Adipocyte (in vitro differentiated cells): ENCODE measurements around the gene HBB.

Source experiments
- DNase-seq: peaks from one replicate; pipeline ENCODE4 v3.0.0-alpha.2; 2015; ENCODE audit warnings: low read depth
- H3K27me3 ChIP-seq: replicated peaks from 2 replicates; pipeline ENCODE4 v1.7.0; 2013; ENCODE audit warnings: mild to moderate bottlenecking, low read length, moderate library complexity; ENCODE audit not compliant: control insufficient read depth, insufficient read depth
- H3K36me3 ChIP-seq: 2 replicates; pipeline ENCODE4 v1.7.0; 2013; ENCODE audit warnings: low read length, mild to moderate bottlenecking, moderate library complexity; ENCODE audit not compliant: control insufficient read depth, insufficient read depth, severe bottlenecking
- H3K4me1 ChIP-seq: 2 replicates; pipeline ENCODE4 v1.7.0; 2013; ENCODE audit warnings: mild to moderate bottlenecking, low read length, moderate library complexity; ENCODE audit not compliant: control insufficient read depth, insufficient read depth
- H3K4me3 ChIP-seq: 2 replicates; pipeline ENCODE4 v1.7.0; 2013; ENCODE audit warnings: mild to moderate bottlenecking, low read length, moderate library complexity
- H3K9ac ChIP-seq: 2 replicates; pipeline ENCODE4 v1.7.0; 2013; ENCODE audit warnings: mild to moderate bottlenecking, low read length, moderate library complexity
- H3K9me3 ChIP-seq: 2 replicates; pipeline ENCODE4 v1.7.0; 2013; ENCODE audit warnings: mild to moderate bottlenecking, low read length, moderate library complexity; ENCODE audit not compliant: control insufficient read depth

HBB gene

DNA sequence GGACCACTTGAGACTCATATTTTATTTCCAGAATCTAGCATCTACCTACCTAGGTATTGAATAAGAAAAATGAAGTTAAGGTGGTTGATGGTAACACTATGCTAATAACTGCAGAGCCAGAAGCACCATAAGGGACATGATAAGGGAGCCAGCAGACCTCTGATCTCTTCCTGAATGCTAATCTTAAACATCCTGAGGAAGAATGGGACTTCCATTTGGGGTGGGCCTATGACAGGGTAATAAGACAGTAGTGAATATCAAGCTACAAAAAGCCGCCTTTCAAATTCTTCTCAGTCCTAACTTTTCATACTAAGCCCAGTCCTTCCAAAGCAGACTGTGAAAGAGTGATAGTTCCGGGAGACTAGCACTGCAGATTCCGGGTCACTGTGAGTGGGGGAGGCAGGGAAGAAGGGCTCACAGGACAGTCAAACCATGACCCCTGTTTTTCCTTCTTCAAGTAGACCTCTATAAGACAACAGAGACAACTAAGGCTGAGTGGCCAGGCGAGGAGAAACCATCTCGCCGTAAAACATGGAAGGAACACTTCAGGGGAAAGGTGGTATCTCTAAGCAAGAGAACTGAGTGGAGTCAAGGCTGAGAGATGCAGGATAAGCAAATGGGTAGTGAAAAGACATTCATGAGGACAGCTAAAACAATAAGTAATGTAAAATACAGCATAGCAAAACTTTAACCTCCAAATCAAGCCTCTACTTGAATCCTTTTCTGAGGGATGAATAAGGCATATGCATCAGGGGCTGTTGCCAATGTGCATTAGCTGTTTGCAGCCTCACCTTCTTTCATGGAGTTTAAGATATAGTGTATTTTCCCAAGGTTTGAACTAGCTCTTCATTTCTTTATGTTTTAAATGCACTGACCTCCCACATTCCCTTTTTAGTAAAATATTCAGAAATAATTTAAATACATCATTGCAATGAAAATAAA lies 2.1 kb downstream of the HBB start:
- Histone ChIP-seq H3K9me3 (no peaks in the 10 kb centered on the region), H3K36me3 (no peaks in the 10 kb centered on the region), H3K9ac (no peak overlapping the region), H3K4me3 (no peak overlapping the region), H3K4me1 (no peaks in the 10 kb centered on the region), H3K27me3 (no peaks in the 10 kb centered on the region)
- no peak for DNase-seq

DNA sequence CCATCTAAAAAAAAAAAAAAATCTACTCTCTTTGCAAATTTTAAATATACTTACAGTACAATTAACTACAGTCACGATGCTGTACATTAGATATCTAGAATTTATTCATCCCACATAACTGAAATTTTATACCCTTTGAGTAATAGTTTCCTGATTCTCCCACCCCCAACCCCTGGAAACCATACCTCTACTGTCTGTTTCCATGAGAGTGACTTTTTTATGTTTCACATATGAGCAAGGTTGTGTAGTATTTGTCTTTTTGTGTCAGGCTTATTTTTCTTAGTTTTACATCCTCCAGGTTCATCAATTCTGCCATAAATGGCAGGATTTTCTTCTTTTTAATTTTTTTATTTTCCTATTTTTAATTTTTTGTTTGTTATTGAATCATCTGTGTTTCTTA lies 3.2 kb downstream of the HBB start:
- DNase-seq, result no peak
- H3K4me3 ChIP-seq, result no peak overlapping the region
- no peaks in the 10 kb centered on the region for H3K4me1 ChIP-seq
- H3K27me3 ChIP-seq, result no peaks in the 10 kb centered on the region
- H3K9me3 ChIP-seq, result no peaks in the 10 kb centered on the region
- H3K36me3 ChIP-seq, result no peaks in the 10 kb centered on the region
- H3K9ac ChIP-seq, result no peak overlapping the region

DNA sequence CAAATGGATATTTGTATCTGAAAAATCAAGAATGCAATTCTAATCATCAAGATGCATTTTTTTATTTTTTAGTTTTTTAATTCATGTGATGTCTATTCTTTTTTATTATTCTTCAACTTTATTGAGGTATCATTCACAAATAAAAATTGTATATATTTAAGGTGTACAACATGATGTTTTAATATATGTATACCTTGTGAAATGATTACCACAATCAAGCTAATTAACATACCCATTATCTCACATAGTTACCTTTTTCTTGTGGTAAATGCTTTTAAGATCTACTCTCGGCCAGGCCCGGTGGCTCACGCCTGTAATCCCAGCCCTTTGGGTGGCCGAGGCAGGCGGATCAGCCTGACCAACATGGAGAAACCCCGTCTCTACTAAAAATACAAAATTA lies 3.7 kb downstream of the HBB start:
- no peak for DNase-seq
- Histone ChIP-seq H3K27me3 (no peaks in the 10 kb centered on the region), H3K36me3 (no peaks in the 10 kb centered on the region), H3K9me3 (no peaks in the 10 kb centered on the region), H3K4me3 (no peak overlapping the region), H3K9ac (no peak overlapping the region), H3K4me1 (no peaks in the 10 kb centered on the region)

DNA sequence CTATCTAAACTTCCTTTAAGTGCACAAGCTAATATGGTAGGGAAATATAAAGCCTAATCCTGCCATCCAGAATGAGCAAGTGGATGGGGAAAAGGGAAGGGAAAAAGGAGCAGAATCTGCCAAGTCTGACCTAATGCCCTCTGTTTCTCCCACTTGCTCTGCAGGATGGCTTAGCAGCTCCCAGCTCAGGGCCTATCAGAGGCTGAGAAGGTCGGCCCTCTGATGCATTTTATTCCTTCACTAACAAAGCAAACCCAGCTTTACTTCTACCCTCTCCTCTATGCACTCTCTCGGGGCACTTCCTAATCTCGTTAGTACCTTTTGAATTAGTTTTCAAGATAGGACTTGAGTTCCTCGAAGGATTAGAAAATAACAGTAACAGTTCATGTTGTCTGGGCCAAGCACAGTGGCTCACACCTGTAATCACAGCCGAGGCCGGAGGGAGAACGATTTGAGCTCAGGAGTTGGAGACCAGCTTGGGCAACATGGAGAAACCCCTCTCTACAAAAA lies 16.4 kb downstream of the HBB start:
- Histone ChIP-seq H3K4me1 (no peaks in the 10 kb centered on the region), H3K4me3 (no peak overlapping the region), H3K9ac (no peak overlapping the region), H3K36me3 (no peaks in the 10 kb centered on the region), H3K27me3 (no peaks in the 10 kb centered on the region), H3K9me3 (peaks cover 5% of the 10 kb centered on the region)
- no peak for DNase-seq

DNA sequence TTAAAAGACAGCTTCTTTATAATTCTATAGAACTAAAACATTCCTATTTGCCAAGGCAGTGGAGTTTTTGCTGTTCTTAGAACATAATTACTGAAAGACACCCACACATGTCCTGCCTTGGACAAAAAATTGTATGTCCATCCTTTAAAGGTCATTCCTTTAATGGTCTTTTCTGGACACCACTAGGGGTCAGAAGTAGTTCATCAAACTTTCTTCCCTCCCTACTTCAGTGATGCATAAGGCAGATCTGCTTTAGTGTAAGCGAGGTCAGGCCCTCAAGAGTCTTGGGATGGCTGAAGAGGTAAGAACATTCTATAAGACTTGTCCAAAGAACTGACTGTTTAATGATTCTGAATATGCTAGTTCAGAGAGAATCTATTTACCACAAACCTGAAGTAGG lies 22.1 kb downstream of the HBB start:
- Histone ChIP-seq H3K9ac (no peak overlapping the region), H3K4me3 (no peak overlapping the region), H3K36me3 (no peaks in the 10 kb centered on the region), H3K4me1 (peaks cover 3% of the 10 kb centered on the region), H3K27me3 (no peaks in the 10 kb centered on the region), H3K9me3 (no peaks in the 10 kb centered on the region)
- DNase-seq, result peak; percentile 86

DNA sequence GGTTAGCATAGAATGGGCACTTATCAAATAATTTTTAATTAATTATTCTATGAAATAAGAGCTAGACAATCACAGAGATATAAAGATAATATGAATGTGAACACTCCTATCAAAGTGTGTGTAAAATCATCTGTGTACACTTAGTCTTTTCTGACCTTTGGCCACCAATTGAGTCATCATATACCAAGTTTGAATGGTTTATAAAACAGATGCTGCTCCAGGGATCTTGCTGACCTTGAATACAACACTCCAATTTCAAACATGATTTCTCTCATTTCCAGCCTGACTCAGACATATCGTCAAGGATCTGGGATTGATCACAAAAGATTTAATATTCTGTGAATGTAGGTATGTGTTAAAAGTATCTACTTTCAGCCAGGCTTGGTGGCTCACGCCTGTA lies 23.5 kb downstream of the HBB start:
- H3K4me1 ChIP-seq, result peaks cover 3% of the 10 kb centered on the region
- no peak overlapping the region for H3K9ac ChIP-seq
- H3K9me3 ChIP-seq, result no peaks in the 10 kb centered on the region
- no peak overlapping the region for H3K4me3 ChIP-seq
- DNase-seq, result peak; percentile 24
- H3K36me3 ChIP-seq, result no peaks in the 10 kb centered on the region
- H3K27me3 ChIP-seq, result no peaks in the 10 kb centered on the region

DNA sequence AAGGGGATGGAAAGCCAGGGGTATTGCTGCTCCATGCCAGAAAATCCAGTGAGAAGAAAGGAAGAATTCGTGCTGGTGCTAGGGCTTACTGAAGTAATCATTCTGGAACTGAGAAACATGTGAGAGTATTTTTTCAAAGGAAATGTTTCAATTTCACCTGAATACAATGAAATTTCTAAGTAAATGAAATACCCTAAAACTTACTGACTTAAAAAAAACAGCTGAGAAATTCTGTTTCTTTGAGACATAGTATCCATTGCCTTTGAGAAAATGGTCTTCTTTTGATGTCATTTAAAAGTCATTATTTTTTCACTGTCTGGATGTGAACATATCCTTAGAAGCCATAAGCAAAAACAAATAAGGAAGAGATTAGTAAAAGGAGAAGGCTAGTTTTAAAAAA lies 26.3 kb downstream of the HBB start, which contains the start of gene OR51V1:
Gene OR51V1, minus strand, starts transcription at position 101 of the 400 bp plus-strand sequence. Its CDS starts 0 bp downstream, at position 101.
- H3K9ac ChIP-seq, result no peak within 1 kb of the TSS
- no peaks in the 10 kb centered on the region for H3K36me3 ChIP-seq
- no peak for DNase-seq
- H3K4me3 ChIP-seq, result no peak within 1 kb of the TSS
- H3K27me3 ChIP-seq, result no peaks in the 10 kb centered on the region
- H3K9me3 ChIP-seq, result no peaks in the 10 kb centered on the region
- peaks cover 3% of the 10 kb centered on the region for H3K4me1 ChIP-seq

DNA sequence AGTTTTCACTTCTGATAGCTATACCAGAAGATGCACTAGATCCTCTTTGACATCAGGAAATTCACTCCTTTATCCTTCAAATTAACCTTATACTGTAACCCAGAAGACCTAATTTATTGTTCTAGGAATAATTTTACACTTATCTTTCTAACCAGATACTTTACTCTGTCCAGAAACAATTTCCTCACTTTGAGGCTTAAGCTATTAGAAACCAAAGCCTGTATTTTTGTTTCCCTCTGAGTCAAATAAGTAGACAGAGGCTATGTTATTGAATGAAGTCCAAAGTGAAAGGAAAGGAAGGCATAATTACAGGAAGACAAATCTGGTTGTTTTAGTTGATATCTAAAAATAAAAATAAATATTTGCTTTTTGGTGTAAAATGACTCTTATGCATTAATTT lies 28.6 kb downstream of the HBB start:
- H3K27me3 ChIP-seq, result no peaks in the 10 kb centered on the region
- no peak overlapping the region for H3K9ac ChIP-seq
- H3K36me3 ChIP-seq, result no peaks in the 10 kb centered on the region
- DNase-seq, result no peak
- H3K9me3 ChIP-seq, result no peaks in the 10 kb centered on the region
- no peaks in the 10 kb centered on the region for H3K4me1 ChIP-seq
- H3K4me3 ChIP-seq, result no peak overlapping the region

DNA sequence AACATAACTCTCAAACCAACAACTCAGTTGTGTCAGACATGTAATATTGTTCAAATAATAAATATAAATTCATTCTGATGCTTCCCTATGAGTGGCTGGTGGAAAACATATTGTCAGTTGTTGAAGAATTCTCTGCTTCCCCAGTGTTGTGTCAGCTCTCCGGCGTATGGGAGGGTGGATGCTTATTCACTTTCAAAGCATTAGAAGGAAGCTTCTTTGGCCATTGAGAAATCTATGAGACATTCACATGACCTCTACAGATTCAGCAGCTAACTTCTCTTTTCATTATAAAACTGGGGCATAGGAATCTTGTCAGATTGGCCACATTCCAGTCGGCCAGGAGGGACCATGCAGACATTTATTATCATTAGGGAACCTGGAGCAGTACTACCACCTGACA lies 29.3 kb downstream of the HBB start:
- Histone ChIP-seq H3K4me3 (no peak overlapping the region), H3K36me3 (no peaks in the 10 kb centered on the region), H3K9ac (no peak overlapping the region), H3K27me3 (no peaks in the 10 kb centered on the region), H3K9me3 (no peaks in the 10 kb centered on the region), H3K4me1 (no peaks in the 10 kb centered on the region)
- DNase-seq, result peak; percentile 60

DNA sequence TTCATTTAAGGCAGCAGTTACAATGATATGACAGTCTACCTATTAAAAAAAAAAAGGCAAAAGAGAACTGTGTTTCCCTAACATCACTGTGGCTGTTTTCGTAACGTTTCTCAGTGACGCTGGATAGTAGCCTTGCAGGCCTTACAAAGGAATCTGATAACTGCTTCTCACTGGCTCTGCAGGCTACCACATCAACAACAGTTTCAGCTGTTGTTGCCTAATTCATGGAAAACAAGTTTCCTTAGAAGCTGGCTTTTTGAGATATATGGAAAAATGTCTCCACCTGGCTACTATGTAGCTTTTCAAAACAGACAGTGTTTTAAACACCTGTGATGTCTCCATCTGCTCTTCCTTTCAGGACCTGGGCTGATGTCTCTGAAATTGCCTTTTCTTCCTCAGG lies 30.1 kb downstream of the HBB start:
- Histone ChIP-seq H3K9me3 (no peaks in the 10 kb centered on the region), H3K27me3 (no peaks in the 10 kb centered on the region), H3K9ac (no peak overlapping the region), H3K36me3 (no peaks in the 10 kb centered on the region), H3K4me1 (no peaks in the 10 kb centered on the region), H3K4me3 (no peak overlapping the region)
- peak; percentile 37 for DNase-seq

DNA sequence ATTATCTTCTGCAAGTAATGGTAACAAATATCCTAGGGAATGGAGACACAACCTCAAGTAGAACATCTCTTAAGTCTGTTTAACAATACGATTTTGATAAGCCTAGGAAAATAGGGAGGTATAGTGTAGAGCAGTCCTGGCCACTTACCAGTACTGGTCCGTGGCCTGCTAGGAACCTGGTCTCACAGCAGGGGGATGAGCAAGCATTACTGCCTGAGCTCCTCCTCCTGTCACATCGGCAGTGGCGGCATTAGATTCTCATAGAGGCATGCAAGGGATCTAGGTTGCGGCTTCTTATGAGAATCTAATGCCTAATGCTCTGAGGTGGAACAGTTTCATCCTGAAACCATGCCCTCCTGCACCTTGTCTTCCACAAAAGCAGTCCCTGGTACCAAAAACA lies 30.8 kb downstream of the HBB start:
- Histone ChIP-seq H3K9ac (no peak overlapping the region), H3K36me3 (no peaks in the 10 kb centered on the region), H3K4me3 (no peak overlapping the region), H3K4me1 (no peaks in the 10 kb centered on the region), H3K27me3 (no peaks in the 10 kb centered on the region), H3K9me3 (no peaks in the 10 kb centered on the region)
- DNase-seq, result no peak
